Activated T-cell treated with anti-CD3 and anti-CD28 coated beads for 1 hour (primary cell): Measurements from ENCODE around the gene TRAPPC13.

Experiments used
- DNase-seq: peaks from one replicate; pipeline ENCODE4 v3.0.0-alpha.2; 2020; ENCODE audit warnings: low read depth

Gene TRAPPC13

GRCh38 chr5:65682148-65682547 lies 57.3 kb downstream of the TRAPPC13 start:
- DNase-seq, result no peak

GRCh38 chr5:65693121-65693520 lies 68.3 kb downstream of the TRAPPC13 start:
- no peak for DNase-seq

GRCh38 chr5:65695162-65695755 lies 70.4 kb downstream of the TRAPPC13 start:
- DNase-seq, result no peak

- no peak for DNase-seq
Observed at GRCh38 chr5:65695896-65696295, 71.1 kb downstream of the TRAPPC13 start.

GRCh38 chr5:65696892-65697291 lies 72.1 kb downstream of the TRAPPC13 start:
- DNase-seq, result no peak

- no peak for DNase-seq
Observed at GRCh38 chr5:65699338-65699737, 74.5 kb downstream of the TRAPPC13 start.

- DNase-seq, result no peak
Observed at GRCh38 chr5:65702036-65702435, 77.2 kb downstream of the TRAPPC13 start.

- DNase-seq, result no peak
Observed at GRCh38 chr5:65704621-65705239, 79.9 kb downstream of the TRAPPC13 start.

GRCh38 chr5:65707663-65708062 lies 82.8 kb downstream of the TRAPPC13 start:
- DNase-seq, result no peak

GRCh38 chr5:65708145-65708544 lies 83.3 kb downstream of the TRAPPC13 start:
- no peak for DNase-seq
